Inflammatory macrophage (primary cell): ENCODE results near the gene C1QTNF2.

ENCODE experiments used
- DNase-seq, 2 donors: peaks; one replicate each; pipeline ENCODE4 v3.0.0-alpha.2; 2020 to 2022
- total RNA-seq, 18 experiments: gene quantifications; one replicate each; lab custom pipeline; 2026; ENCODE audit warnings: mixed read lengths in 6 of 18, inconsistent platforms in 2 of 18; lab: John Stamatoyannopoulos, UW

Gene C1QTNF2
- total RNA-seq = 0 to 0.13 (median 0) reads per million in 18 experiments

GRCh38 chr5:160369990-160370712 is at the start of gene C1QTNF2:
Gene C1QTNF2 (minus strand): TSS chr5:160370626. CDS start chr5:160355011, 15,615 bp downstream.
- peak in 1 of 2 donors; percentile 24 for DNase-seq

- no peak for DNase-seq
Observed at GRCh38 chr5:160420331-160420610, 49.8 kb upstream of the C1QTNF2 start.

- DNase-seq = no peak
Observed at GRCh38 chr5:160419458-160420330, 49.3 kb upstream of the C1QTNF2 start.

- DNase-seq = peak; percentile 97
Observed at GRCh38 chr5:160418561-160419457, 48.4 kb upstream of the C1QTNF2 start, which contains the start of gene SLU7. Gene SLU7 (minus strand): TSS chr5:160419081. CDS start chr5:160415294, 3,787 bp downstream.

GRCh38 chr5:160399402-160400353 is 29.3 kb upstream of the C1QTNF2 start, which contains the start of gene FAM200C:
Gene FAM200C (minus strand): TSS chr5:160400054. CDS start chr5:160395490, 4,564 bp downstream.
- DNase-seq = peak; percentile 90 to 94

- DNase-seq = no peak
Observed at GRCh38 chr5:160398806-160399205, 28.4 kb upstream of the C1QTNF2 start.

GRCh38 chr5:160397492-160397891 is 27.1 kb upstream of the C1QTNF2 start:
- no peak for DNase-seq

- DNase-seq = no peak
Observed at GRCh38 chr5:160395111-160395510, 24.7 kb upstream of the C1QTNF2 start.

- peak in 1 of 2 donors; percentile 25 for DNase-seq
Observed at GRCh38 chr5:160390787-160391696, 20.6 kb upstream of the C1QTNF2 start.

- no peak for DNase-seq
Observed at GRCh38 chr5:160387445-160387844, 17.0 kb upstream of the C1QTNF2 start.

GRCh38 chr5:160385496-160385895 is 15.1 kb upstream of the C1QTNF2 start:
- no peak for DNase-seq

- DNase-seq = no peak
Observed at GRCh38 chr5:160384681-160385080, 14.3 kb upstream of the C1QTNF2 start.

- no peak for DNase-seq
Observed at GRCh38 chr5:160382346-160382745, 11.9 kb upstream of the C1QTNF2 start.

- DNase-seq = no peak
Observed at GRCh38 chr5:160380041-160380440, 9.6 kb upstream of the C1QTNF2 start.

- DNase-seq = peak; percentile 13 to 23
Observed at GRCh38 chr5:160379511-160379910, 9.1 kb upstream of the C1QTNF2 start.

- no peak for DNase-seq
Observed at GRCh38 chr5:160378330-160378729, 7.9 kb upstream of the C1QTNF2 start.

GRCh38 chr5:160377651-160378050 is 7.2 kb upstream of the C1QTNF2 start:
- no peak for DNase-seq

GRCh38 chr5:160376416-160376815 is 6.0 kb upstream of the C1QTNF2 start:
- no peak for DNase-seq

- DNase-seq = no peak
Observed at GRCh38 chr5:160375701-160376100, 5.3 kb upstream of the C1QTNF2 start.

GRCh38 chr5:160375166-160375565 is 4.7 kb upstream of the C1QTNF2 start:
- DNase-seq = no peak
